Karpas-422 (cell line): ENCODE results near the gene ADGRE1. TPM values are rescaled to one million over a fixed set of nuclear protein-coding genes. Genes with fewer than 3 reads are reported as not detected.
"Not testable (repeated sequence)": the region's sequence is repeated elsewhere in the genome, so short reads cannot be mapped to it uniquely, and the experiment has no call there.

Source experiments
- DNase-seq: peaks from one replicate; pipeline ENCODE4 v3.0.0-alpha.2; 2015
- H2AFZ ChIP-seq: fragments of 200-600 bp; sonication (generic); 2 replicates; pipeline ENCODE4 v1.6.1; 2014; ENCODE audit warnings: antibody characterized with exemption, low read length, mixed read lengths
- H3K27ac ChIP-seq: fragments of 200-600 bp; sonication (generic); 2 replicates; pipeline ENCODE4 v1.5.1; 2014; ENCODE audit warnings: mild to moderate bottlenecking, low read length, moderate library complexity
- H3K27me3 ChIP-seq: fragments of 200-600 bp; sonication (generic); 2 replicates; pipeline ENCODE4 v1.6.1; 2014; ENCODE audit warnings: low read length, mixed read lengths
- H3K36me3 ChIP-seq: fragments of 200-600 bp; sonication (generic); 2 replicates; pipeline ENCODE4 v1.6.1; 2014; ENCODE audit warnings: low read length, mixed read lengths; ENCODE audit not compliant: insufficient read depth
- H3K4me1 ChIP-seq: fragments of 200-600 bp; sonication (generic); 2 replicates; pipeline ENCODE4 v1.6.1; 2014; ENCODE audit warnings: mild to moderate bottlenecking, low read length, mixed read lengths
- H3K4me2 ChIP-seq: fragments of 200-600 bp; sonication (generic); 2 replicates; pipeline ENCODE4 v1.6.1; 2014; ENCODE audit warnings: low read length, low read depth, mild to moderate bottlenecking; ENCODE audit not compliant: poor library complexity, severe bottlenecking
- H3K4me3 ChIP-seq: fragments of 200-600 bp; sonication (generic); 2 replicates; pipeline ENCODE4 v1.5.1; 2014; ENCODE audit warnings: mild to moderate bottlenecking, antibody characterized with exemption, low read length, mixed read lengths
- H3K79me2 ChIP-seq: fragments of 200-600 bp; sonication (generic); 2 replicates; pipeline ENCODE4 v1.6.1; 2014; ENCODE audit warnings: mild to moderate bottlenecking, low read length, mixed read lengths
- H3K9ac ChIP-seq: fragments of 200-600 bp; sonication (generic); 2 replicates; pipeline ENCODE4 v1.6.0; 2014; ENCODE audit warnings: low read length
- H3K9me2 ChIP-seq: fragments of 200-600 bp; sonication (generic), shearing (Covaris generic); replicated peaks from 2 replicates; pipeline ENCODE4 v1.6.0; 2014; ENCODE audit warnings: mild to moderate bottlenecking, low read length, moderate library complexity; ENCODE audit not compliant: insufficient read depth
- H3K9me3 ChIP-seq: fragments of 300-700, 200-600 bp; sonication (generic); 2 replicates; pipeline ENCODE4 v1.6.1; 2014; ENCODE audit warnings: low read length, mixed read lengths
- H4K20me1 ChIP-seq: fragments of 200-600 bp; sonication (generic); 2 replicates; pipeline ENCODE4 v1.6.1; 2014; ENCODE audit warnings: mild to moderate bottlenecking, antibody characterized with exemption, low read length, low read depth; ENCODE audit not compliant: insufficient read depth
- total RNA-seq: library from RNA; depleted of rRNA; stranded (reverse); fragments of >200 nt; shearing (Covaris generic); gene quantifications from 2 replicates; pipeline ENCODE4 v1.2.3, GENCODE V29; 2014; ENCODE audit warnings: low replicate concordance

ADGRE1 gene
- total RNA-seq, 1 experiment from 2014 or later = 0.30 TPM

DNA sequence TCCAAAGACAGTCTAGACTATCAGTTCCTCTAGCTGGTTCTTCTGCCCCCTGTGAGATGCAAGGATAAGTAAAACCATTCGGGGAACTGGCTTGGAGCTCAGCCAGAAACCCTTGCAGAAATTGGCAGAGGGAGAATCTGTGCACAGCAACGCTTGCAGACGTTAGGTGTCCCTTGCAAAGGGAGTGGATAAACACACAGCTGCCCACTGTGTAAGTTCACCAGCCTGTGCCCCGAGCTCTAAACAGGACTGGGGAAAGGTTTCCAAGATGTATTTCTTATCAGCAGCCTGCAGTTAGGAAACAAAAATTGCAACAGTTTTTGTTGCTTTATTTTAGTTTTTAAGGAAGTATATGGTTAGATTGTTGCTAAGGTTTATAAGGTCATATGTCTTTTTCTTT lies 19.0 kb upstream of the ADGRE1 start:
- DNase-seq = no peak

DNA sequence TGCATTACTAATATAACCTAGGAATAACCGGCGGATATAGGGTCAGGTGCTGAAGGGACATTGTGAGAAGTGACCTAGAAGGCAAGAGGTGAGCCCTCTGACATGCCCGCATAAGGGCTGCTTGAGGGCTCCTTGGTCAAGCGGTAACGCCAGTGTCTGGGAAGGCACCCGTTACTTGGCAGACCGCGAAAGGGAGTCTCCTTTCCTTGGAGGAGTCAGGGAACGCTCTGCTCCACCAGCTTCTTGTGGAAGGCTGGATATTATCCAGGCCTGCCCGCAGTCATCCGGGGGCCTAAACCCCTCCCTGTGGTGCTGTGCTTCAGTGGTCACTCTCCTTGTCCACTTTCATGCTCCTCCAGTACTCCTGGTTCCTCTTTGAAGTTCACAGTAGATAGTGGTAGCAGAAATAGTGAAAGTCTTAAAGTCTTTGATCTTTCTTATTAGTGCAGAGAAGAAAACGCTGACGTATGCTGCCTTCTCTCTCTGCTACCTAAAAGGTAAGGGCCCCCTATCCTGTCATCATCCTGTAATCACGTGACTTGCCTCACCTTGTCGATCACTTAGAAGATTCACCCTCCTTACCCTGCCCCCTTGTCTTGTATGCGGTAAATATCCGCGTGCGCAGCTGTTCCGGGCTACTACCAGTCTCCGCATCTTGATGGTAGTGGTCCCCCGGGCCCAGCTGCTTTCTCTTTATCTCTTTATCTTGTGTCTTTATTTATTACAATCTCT lies 18.1 kb upstream of the ADGRE1 start:
- not testable (repeated sequence) for H3K4me1 ChIP-seq

More for the DNA sequence above, 19.0 kb upstream of the ADGRE1 start:
- Histone ChIP-seq H3K79me2 (no peaks in the 10 kb centered on the region), H3K27ac (no peak overlapping the region), H4K20me1 (no peaks in the 10 kb centered on the region), H3K4me3 (no peak overlapping the region), H2AFZ (no peak overlapping the region), H3K36me3 (no peaks in the 10 kb centered on the region), H3K9me2 (no peaks in the 10 kb centered on the region), H3K27me3 (no peaks in the 10 kb centered on the region), H3K9me3 (no peaks in the 10 kb centered on the region), H3K4me1 (peaks cover under 1% of the 10 kb centered on the region), H3K9ac (no peak overlapping the region), H3K4me2 (no peak overlapping the region)

DNA sequence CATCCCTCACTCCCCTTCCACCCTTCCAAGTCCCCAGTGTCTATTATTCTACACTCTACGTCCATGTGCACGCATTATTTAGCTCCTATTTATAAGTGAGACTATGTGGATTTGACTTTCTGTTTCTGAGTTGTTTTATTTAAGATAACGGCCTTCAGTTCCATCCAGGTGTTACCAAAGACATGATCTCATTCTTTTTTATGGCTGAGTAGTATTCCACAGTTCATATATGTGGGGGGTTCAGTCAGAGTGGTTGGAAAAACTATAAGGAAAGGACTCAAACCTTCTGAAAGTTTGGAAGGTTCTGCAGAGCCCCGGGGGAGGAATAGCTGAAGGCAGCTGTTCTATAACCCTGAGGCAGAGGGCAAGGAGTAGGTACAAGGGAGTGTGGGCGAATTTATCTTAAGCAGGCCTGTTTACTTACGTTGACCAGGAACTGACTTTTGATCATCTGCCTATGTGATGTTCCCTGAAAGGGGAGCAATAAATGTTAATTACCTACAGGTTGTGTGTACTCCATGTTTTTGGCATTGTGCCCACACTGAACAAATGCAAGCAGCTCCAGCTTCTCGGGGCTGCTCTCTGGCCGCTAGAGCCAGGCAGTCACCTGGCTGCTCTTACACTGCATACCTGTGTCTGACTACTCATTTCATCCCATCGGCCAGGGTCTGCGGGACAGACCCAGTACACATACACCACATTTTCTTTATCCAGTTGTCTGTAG lies 13.5 kb upstream of the ADGRE1 start:
- H3K27me3 ChIP-seq = no peaks in the 10 kb centered on the region

More for the DNA sequence above, 18.1 kb upstream of the ADGRE1 start:
- H3K4me2 ChIP-seq, H3K27ac ChIP-seq, H3K9ac ChIP-seq, H3K9me2 ChIP-seq, H3K9me3 ChIP-seq, H4K20me1 ChIP-seq, H3K27me3 ChIP-seq, H3K79me2 ChIP-seq, H3K4me3 ChIP-seq, H3K36me3 ChIP-seq, H2AFZ ChIP-seq, DNase-seq: not testable (repeated sequence)

DNA sequence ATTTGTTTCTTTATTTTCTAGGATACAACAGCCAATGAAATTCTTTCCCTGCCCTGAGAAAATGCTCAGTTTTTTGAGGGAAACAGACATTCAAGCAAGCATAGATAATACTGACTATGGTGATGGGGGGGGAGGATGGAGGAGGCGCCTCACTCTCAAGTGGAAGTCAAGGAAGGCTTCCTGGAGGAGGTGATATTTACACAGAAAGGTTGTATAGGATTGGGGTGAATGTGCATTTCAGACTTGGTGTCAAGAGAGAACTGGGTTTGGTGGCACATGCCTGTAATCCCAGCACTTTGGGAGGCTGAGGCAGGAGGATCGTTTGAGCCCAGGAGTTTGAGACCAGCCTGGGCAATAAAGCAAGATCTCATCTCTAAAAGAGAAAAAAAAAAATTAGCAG lies 12.2 kb upstream of the ADGRE1 start:
- Histone ChIP-seq H3K9me2 (no peaks in the 10 kb centered on the region), H3K4me3 (no peak overlapping the region), H3K79me2 (no peaks in the 10 kb centered on the region), H3K9ac (no peak overlapping the region), H3K9me3 (no peaks in the 10 kb centered on the region), H3K4me2 (no peak overlapping the region), H3K27me3 (no peaks in the 10 kb centered on the region), H2AFZ (no peak overlapping the region), H3K27ac (no peak overlapping the region), H3K4me1 (no peaks in the 10 kb centered on the region), H4K20me1 (no peaks in the 10 kb centered on the region), H3K36me3 (no peaks in the 10 kb centered on the region)
- DNase-seq = no peak

More for the DNA sequence above, 13.5 kb upstream of the ADGRE1 start:
- no peak overlapping the region for H3K4me2 ChIP-seq
- DNase-seq = no peak
- no peak overlapping the region for H3K9ac ChIP-seq
- H2AFZ ChIP-seq = no peak overlapping the region
- no peaks in the 10 kb centered on the region for H3K79me2 ChIP-seq
- H3K36me3 ChIP-seq = no peaks in the 10 kb centered on the region
- H3K9me2 ChIP-seq = no peaks in the 10 kb centered on the region
- H4K20me1 ChIP-seq = no peaks in the 10 kb centered on the region
- H3K27ac ChIP-seq = no peak overlapping the region
- no peaks in the 10 kb centered on the region for H3K9me3 ChIP-seq
- no peak overlapping the region for H3K4me3 ChIP-seq
- no peaks in the 10 kb centered on the region for H3K4me1 ChIP-seq

DNA sequence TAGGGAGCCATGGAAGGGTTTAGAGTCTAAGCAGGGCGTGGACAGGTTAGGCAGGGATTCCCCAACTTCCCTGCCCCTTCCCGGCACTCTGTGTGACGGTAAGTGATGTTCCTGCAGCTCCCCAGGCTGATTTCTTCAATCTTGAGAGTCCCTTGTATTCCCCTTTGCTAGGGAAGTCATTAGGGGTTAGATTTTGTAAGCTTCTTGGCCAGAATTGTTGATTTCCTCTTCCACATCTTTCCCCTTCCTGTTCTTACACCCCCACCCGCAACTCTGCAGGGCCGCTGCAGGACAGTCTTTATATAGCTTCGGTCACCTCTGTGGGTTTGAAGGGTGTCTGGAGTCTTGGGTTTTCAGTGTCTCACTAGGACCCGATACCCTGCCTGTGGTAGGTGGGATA lies 10.6 kb upstream of the ADGRE1 start:
- H3K4me3 ChIP-seq = no peak overlapping the region
- no peak overlapping the region for H2AFZ ChIP-seq
- H3K4me2 ChIP-seq = no peak overlapping the region
- H3K9me3 ChIP-seq = no peaks in the 10 kb centered on the region
- no peaks in the 10 kb centered on the region for H3K4me1 ChIP-seq
- no peaks in the 10 kb centered on the region for H3K27me3 ChIP-seq
- no peaks in the 10 kb centered on the region for H3K36me3 ChIP-seq
- DNase-seq = no peak
- H3K9me2 ChIP-seq = no peaks in the 10 kb centered on the region
- H4K20me1 ChIP-seq = no peaks in the 10 kb centered on the region
- no peaks in the 10 kb centered on the region for H3K79me2 ChIP-seq
- H3K27ac ChIP-seq = no peak overlapping the region
- no peak overlapping the region for H3K9ac ChIP-seq

DNA sequence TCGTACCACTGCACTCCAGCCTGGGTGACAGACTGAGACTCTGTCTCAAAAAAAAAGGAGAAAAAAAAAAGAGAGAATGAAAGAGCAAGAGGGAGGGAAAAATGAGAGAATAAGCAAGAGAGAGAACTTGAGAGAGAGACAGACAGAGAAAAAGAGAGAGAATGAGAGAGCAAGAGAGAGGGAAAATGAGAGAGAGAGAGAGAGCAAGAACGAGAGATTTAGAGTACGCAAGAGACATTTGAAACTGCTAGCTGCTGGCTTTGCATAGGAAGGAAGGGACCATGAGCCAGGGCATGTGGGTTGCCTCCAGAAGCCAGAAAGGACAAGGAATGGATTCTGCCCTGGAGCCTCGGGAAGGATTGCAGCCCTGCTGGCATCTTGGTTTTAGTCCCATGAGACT lies 9.6 kb upstream of the ADGRE1 start:
- no peaks in the 10 kb centered on the region for H3K9me2 ChIP-seq
- no peak for DNase-seq
- H3K4me2 ChIP-seq = no peak overlapping the region
- H3K4me3 ChIP-seq = no peak overlapping the region
- H3K79me2 ChIP-seq = no peaks in the 10 kb centered on the region
- no peaks in the 10 kb centered on the region for H3K9me3 ChIP-seq
- no peaks in the 10 kb centered on the region for H3K27me3 ChIP-seq
- H3K27ac ChIP-seq = no peak overlapping the region
- H2AFZ ChIP-seq = no peak overlapping the region
- no peaks in the 10 kb centered on the region for H3K36me3 ChIP-seq
- no peaks in the 10 kb centered on the region for H3K4me1 ChIP-seq
- no peak overlapping the region for H3K9ac ChIP-seq
- H4K20me1 ChIP-seq = no peaks in the 10 kb centered on the region

DNA sequence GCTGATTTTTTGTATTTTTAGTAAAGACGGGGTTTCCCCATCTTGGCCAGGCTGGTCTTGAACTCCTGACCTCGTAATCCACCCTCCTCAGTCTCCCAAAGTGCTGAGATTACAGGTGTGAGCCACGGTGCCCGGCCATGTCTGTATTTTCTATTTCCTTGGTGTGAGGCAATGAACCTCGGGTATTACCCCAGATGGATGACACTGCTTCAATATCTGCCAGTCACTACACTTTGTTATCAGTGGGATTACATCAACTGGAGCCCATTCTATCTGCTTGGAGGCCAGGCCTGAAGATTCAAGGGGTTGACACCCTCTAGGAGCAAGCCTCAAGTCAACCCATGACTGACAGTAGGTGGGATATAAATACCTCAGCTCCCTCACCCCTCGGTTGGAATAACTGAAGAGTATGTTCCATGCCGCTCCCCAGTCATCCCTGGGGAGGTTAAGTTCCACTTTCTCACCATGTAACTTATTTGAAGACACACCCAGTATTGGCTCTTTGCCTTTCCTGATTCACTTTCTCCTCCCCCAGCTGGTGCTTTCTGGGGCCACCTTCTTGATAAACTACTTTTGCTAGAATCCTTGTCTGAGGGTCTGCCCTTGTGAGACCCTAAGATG lies 992 bp upstream of the ADGRE1 start:
- Histone ChIP-seq H3K4me2 (no peak overlapping the region), H4K20me1 (no peaks in the 10 kb centered on the region), H3K4me3 (no peak overlapping the region), H2AFZ (no peak overlapping the region), H3K27me3 (no peaks in the 10 kb centered on the region), H3K4me1 (no peaks in the 10 kb centered on the region), H3K36me3 (no peaks in the 10 kb centered on the region), H3K27ac (no peak overlapping the region), H3K9me2 (no peaks in the 10 kb centered on the region), H3K79me2 (no peaks in the 10 kb centered on the region), H3K9ac (no peak overlapping the region), H3K9me3 (no peaks in the 10 kb centered on the region)
- DNase-seq = no peak

DNA sequence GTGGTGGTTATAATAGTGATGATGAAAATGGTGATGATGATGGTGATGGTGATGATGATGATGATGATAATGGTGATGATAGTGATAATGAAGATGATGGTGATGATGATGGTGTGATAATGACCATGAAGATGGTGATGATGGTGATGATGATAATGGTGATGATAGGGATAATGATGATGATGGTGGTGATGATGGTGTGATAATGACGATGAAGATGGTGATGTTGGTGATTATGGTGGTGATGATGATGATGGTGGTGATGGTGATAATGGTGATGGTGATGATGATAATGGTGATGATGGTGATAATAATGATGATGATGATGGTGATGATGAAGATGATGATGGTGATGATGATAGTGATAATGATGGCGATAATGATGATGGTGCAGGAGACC lies 1.6 kb downstream of the ADGRE1 start:
- no peaks in the 10 kb centered on the region for H3K9me2 ChIP-seq
- no peak overlapping the region for H3K27ac ChIP-seq
- H4K20me1 ChIP-seq = no peaks in the 10 kb centered on the region
- no peaks in the 10 kb centered on the region for H3K36me3 ChIP-seq
- H2AFZ ChIP-seq = no peak overlapping the region
- no peak for DNase-seq
- H3K4me1 ChIP-seq = no peaks in the 10 kb centered on the region
- no peak overlapping the region for H3K9ac ChIP-seq
- no peaks in the 10 kb centered on the region for H3K79me2 ChIP-seq
- no peak overlapping the region for H3K4me3 ChIP-seq
- H3K4me2 ChIP-seq = no peak overlapping the region
- no peaks in the 10 kb centered on the region for H3K9me3 ChIP-seq
- no peaks in the 10 kb centered on the region for H3K27me3 ChIP-seq
